Keratinocyte (primary cell): ENCODE data around the gene TTC8. TPM values are rescaled to one million over a fixed set of nuclear protein-coding genes. Genes with fewer than 3 reads are reported as not detected.

Experiments
- DNase-seq: peaks from one replicate; pipeline ENCODE4 v3.0.0-alpha.2; 2011; ENCODE audit warnings: low read depth, missing footprints, low spot score
- FAIRE-seq: peaks from 2 replicates; lab custom pipeline; 2011; peaks lifted over from hg19 to GRCh38; lab: Jason Lieb, UNC
- H2AFZ ChIP-seq: 2 replicates; pipeline ENCODE4 v1.6.0; 2012; ENCODE audit warnings: low read length, control low read depth, inconsistent platforms; ENCODE audit not compliant: control insufficient read depth
- H3K27ac ChIP-seq: 2 replicates; pipeline ENCODE4 v1.5.1; 2011; ENCODE audit warnings: low read length; ENCODE audit not compliant: control insufficient read depth, insufficient read depth
- H3K27me3 ChIP-seq: 3 replicates; pipeline ENCODE4 v1.6.0; 2011; ENCODE audit warnings: low read length; ENCODE audit not compliant: control insufficient read depth, insufficient read depth; ENCODE audit errors: extremely low read depth
- H3K36me3 ChIP-seq, 2 experiments: 2 replicates in 1 of 2; 3 replicates in 1 of 2; pipeline ENCODE4 v1.5.1; 2011; ENCODE audit warnings: low read length in 2 of 2, mild to moderate bottlenecking in 1 of 2; ENCODE audit not compliant: control insufficient read depth in 2 of 2, insufficient read depth in 2 of 2; ENCODE audit errors: extremely low read depth in 1 of 2
- H3K4me1 ChIP-seq: 3 replicates; pipeline ENCODE4 v1.5.1; 2011; ENCODE audit warnings: low read length; ENCODE audit not compliant: control insufficient read depth, insufficient read depth; ENCODE audit errors: extremely low read depth
- H3K4me2 ChIP-seq: 3 replicates; pipeline ENCODE4 v1.6.0; 2011; ENCODE audit warnings: low read depth, low read length; ENCODE audit not compliant: control insufficient read depth, insufficient read depth; ENCODE audit errors: extremely low read depth
- H3K4me3 ChIP-seq, 3 experiments: fragments of 200-600 bp in 1 of 3; sonication (generic) in 1 of 3; 2 replicates in 2 of 3; 3 replicates in 1 of 3; pipeline ENCODE4 v1.5.1; 2011 to 2016; ENCODE audit warnings: low read length in 3 of 3, mild to moderate bottlenecking in 3 of 3, control low read depth in 2 of 3, inconsistent platforms in 1 of 3, low read depth in 1 of 3, mixed read lengths in 1 of 3, mixed run types in 1 of 3, moderate library complexity in 1 of 3; ENCODE audit not compliant: control insufficient read depth in 2 of 3, insufficient read depth in 2 of 3; ENCODE audit errors: extremely low read depth in 1 of 3
- H3K79me2 ChIP-seq: 2 replicates; pipeline ENCODE4 v1.6.0; 2012; ENCODE audit warnings: low read length; ENCODE audit not compliant: control insufficient read depth, insufficient read depth
- H3K9ac ChIP-seq: 3 replicates; pipeline ENCODE4 v1.6.0; 2011; ENCODE audit warnings: low read length; ENCODE audit not compliant: control insufficient read depth, insufficient read depth; ENCODE audit errors: extremely low read depth
- H3K9me1 ChIP-seq: 3 replicates; pipeline ENCODE4 v1.6.0; 2011; ENCODE audit warnings: low read length; ENCODE audit not compliant: control insufficient read depth, insufficient read depth; ENCODE audit errors: extremely low read depth
- H3K9me3 ChIP-seq: 2 replicates; pipeline ENCODE4 v1.5.1; 2012; ENCODE audit warnings: low read depth, low read length; ENCODE audit not compliant: control insufficient read depth
- H4K20me1 ChIP-seq: 3 replicates; pipeline ENCODE4 v1.6.0; 2011; ENCODE audit warnings: low read length; ENCODE audit not compliant: control insufficient read depth, insufficient read depth; ENCODE audit errors: extremely low read depth
- EZH2 ChIP-seq: IDR thresholded peaks from one replicate; pipeline ENCODE4 v1.6.1; 2012; ENCODE audit warnings: inconsistent platforms, mild to moderate bottlenecking, low read length, moderate library complexity
- dilution Hi-C: fragments of 300-500 bp; cut with MboI; formaldehyde crosslinking; loops from one replicate; pipeline ENCODE4 v1.7.0; 2020; ENCODE audit warnings: low sequenced_read_pairs; ENCODE audit not compliant: extremely low pct_ligation_motif_present
- polyA plus RNA-seq, 5 experiments: library from polyadenylated mRNA; depleted of rRNA in 3 of 5; stranded (reverse) in 3 of 5; stranded (forward) in 1 of 5; unstranded in 1 of 5; fragments of >200 nt; gene quantifications; 1 replicate in 1 of 5; 2 replicates in 3 of 5; 3 replicates in 1 of 5; pipeline versions ENCODE4 v1.2.1 to v1.2.3, GENCODE V29; 2011 to 2012; ENCODE audit warnings: missing spikeins in 2 of 5, low read depth in 1 of 5, low replicate concordance in 1 of 5
- TF ChIP-seq, protein P1 (sequence below), 3 experiments: IDR thresholded peaks in 1 of 3; conservative IDR thresholded peaks in 1 of 3; optimal IDR thresholded peaks in 1 of 3; 2 replicates in 2 of 3; 3 replicates in 1 of 3; pipeline versions ENCODE3 to v1.5.1; 2011; ENCODE audit warnings: low read length in 3 of 3, mild to moderate bottlenecking in 3 of 3, moderate library complexity in 2 of 3, control low read depth in 1 of 3, inconsistent platforms in 1 of 3; ENCODE audit not compliant: insufficient read depth in 2 of 3; ENCODE audit errors: extremely low read depth in 1 of 3

Gene TTC8
- polyA plus RNA-seq, 1 donor (not counting 4 experiments of a cell fraction or from before 2014, with no cell fraction given): 43.0 TPM

DNA sequence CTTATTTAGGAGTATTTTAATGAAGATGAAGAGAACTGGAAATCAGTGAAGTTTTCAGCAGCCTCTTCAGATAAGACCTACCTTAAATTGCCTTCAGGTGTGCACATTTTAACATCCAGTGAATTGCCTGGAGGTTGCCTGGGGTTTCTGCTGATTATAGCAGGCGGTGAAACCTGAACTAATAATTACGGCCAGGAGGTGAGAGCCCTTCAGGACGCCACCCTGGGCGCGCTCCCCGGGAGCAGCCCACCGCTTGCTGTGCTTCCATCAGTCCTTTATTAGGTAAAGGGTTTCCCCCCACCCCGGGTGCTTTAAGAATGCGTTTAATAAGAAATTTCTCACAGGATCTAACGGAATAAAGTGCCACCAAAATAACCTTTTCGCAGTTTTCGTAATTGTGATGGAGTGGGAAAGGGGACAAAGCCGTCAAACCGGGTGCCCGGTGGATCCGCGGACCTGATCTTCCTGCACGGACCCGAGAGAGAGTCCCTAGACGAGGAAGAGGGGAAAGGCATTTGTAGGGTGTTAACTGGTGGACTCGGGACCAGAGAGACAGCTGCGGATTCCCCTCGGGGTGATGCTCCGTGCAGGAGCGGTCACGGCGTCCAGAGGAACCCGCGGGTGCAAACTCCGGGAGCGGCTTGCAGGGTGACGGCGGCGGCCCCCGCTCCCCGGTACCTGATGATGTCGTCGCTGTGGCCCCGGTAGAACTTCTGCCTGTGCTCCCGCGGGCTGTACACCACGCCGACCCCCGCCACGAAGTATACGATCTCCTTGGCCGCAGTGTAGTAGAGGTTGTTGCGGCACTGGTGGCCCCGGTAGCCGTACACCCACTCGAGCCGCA is 32.6 kb upstream of the TTC8 start:
- H3K4me1 ChIP-seq: peaks cover 4% of the 10 kb centered on the region
- no peaks in the 10 kb centered on the region for H3K9me1 ChIP-seq
- TF ChIP-seq, protein P1, sequence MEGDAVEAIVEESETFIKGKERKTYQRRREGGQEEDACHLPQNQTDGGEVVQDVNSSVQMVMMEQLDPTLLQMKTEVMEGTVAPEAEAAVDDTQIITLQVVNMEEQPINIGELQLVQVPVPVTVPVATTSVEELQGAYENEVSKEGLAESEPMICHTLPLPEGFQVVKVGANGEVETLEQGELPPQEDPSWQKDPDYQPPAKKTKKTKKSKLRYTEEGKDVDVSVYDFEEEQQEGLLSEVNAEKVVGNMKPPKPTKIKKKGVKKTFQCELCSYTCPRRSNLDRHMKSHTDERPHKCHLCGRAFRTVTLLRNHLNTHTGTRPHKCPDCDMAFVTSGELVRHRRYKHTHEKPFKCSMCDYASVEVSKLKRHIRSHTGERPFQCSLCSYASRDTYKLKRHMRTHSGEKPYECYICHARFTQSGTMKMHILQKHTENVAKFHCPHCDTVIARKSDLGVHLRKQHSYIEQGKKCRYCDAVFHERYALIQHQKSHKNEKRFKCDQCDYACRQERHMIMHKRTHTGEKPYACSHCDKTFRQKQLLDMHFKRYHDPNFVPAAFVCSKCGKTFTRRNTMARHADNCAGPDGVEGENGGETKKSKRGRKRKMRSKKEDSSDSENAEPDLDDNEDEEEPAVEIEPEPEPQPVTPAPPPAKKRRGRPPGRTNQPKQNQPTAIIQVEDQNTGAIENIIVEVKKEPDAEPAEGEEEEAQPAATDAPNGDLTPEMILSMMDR (optimal IDR thresholded peaks at IDR 0.05 in 1 of 3, IDR thresholded peaks at IDR 0.05 in 1 of 3, conservative IDR thresholded peaks at IDR 0.05 in 1 of 3; ENCODE audit: extremely low read depth in 1 of 3, insufficient read depth in 2 of 3, low read length in 3 of 3): no peak
- peak; percentile 24 for TF ChIP-seq EZH2
- DNase-seq (no peak), FAIRE-seq (no peak)
- H3K4me3 ChIP-seq: peak overlapping the region; percentile 55 to 74 (median 68)
- no peaks in the 10 kb centered on the region for H3K79me2 ChIP-seq
- H3K9ac ChIP-seq: peak overlapping the region; percentile 71
- dilution Hi-C loops: no loop called here
- H3K27me3 ChIP-seq: peaks cover 5% of the 10 kb centered on the region
- no peaks in the 10 kb centered on the region for H4K20me1 ChIP-seq
- no peak overlapping the region for H3K27ac ChIP-seq
- peak overlapping the region; percentile 89 for H3K4me2 ChIP-seq
- no peaks in the 10 kb centered on the region for H3K36me3 ChIP-seq
- H2AFZ ChIP-seq: peak overlapping the region; percentile 90
- H3K9me3 ChIP-seq: no peaks in the 10 kb centered on the region

DNA sequence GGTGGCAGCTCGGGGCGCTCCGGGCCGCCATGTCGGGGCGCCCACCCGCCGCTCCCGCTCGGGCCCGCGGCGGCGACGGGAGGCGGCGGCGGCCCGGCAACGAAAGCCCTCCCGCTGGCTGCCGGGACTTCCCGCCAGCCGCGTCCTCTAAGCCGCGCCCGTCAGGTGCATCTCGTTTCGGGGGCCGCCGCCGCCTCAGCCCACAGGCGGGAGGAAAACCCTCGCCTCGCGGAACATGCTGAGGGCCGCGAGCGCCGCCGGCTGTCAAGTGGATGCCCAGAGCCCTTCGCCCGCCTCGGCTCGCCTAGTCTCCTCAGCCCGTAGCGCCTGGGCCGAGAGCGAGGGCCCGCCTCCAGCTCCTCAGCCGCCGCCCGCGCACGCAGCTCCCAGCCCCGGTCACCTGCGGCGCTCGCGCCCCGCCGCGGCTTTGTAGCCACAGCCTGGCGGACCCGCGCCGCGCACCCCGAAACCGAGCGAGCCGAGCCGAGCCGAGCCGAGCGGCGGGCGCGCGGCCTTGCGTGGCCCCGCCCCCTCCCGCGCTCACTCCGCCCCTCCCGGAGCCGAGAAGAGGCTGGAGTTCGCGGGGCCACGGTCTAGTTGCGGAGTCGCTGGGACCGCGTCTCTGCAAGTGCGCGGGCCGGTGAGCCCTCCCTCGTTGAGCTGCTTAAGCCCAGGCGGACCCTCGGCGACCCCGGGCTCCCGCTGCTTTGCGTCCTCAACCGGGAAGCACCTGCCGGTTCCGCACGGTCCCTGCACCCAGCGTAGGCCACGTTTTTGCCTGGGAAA is 31.8 kb upstream of the TTC8 start, which contains the start of gene EML5:
TSS of gene EML5 (minus strand) at position 481 of the 786 bp plus-strand sequence. CDS start at position 31, 450 bp downstream.
- Histone ChIP-seq H3K27me3 (peaks cover 5% of the 10 kb centered on the region), H3K79me2 (no peaks in the 10 kb centered on the region), H3K27ac (no peak within 1 kb of the TSS), H3K36me3 (no peaks in the 10 kb centered on the region), H3K9me1 (no peaks in the 10 kb centered on the region), H3K4me2 (peak within 1 kb of the TSS; percentile 89), H3K9ac (peak within 1 kb of the TSS; percentile 71), H3K9me3 (no peaks in the 10 kb centered on the region), H3K4me3 (peak within 1 kb of the TSS; percentile 55 to 80 (median 68)), H2AFZ (peak within 1 kb of the TSS; percentile 90), H3K4me1 (peaks cover 4% of the 10 kb centered on the region), H4K20me1 (no peaks in the 10 kb centered on the region)
- TF ChIP-seq, protein P1 (optimal IDR thresholded peaks at IDR 0.05 in 1 of 3, IDR thresholded peaks at IDR 0.05 in 1 of 3, conservative IDR thresholded peaks at IDR 0.05 in 1 of 3; ENCODE audit: extremely low read depth in 1 of 3, insufficient read depth in 2 of 3, low read length in 3 of 3): peak; percentile 28 to 68 (median 39)
- no peak for TF ChIP-seq EZH2
- dilution Hi-C loops: no loop called here
- DNase-seq: no peak
- no peak for FAIRE-seq
